Measurements from ENCODE around the gene NCAPD2.

The NCAPD2 gene

DNA sequence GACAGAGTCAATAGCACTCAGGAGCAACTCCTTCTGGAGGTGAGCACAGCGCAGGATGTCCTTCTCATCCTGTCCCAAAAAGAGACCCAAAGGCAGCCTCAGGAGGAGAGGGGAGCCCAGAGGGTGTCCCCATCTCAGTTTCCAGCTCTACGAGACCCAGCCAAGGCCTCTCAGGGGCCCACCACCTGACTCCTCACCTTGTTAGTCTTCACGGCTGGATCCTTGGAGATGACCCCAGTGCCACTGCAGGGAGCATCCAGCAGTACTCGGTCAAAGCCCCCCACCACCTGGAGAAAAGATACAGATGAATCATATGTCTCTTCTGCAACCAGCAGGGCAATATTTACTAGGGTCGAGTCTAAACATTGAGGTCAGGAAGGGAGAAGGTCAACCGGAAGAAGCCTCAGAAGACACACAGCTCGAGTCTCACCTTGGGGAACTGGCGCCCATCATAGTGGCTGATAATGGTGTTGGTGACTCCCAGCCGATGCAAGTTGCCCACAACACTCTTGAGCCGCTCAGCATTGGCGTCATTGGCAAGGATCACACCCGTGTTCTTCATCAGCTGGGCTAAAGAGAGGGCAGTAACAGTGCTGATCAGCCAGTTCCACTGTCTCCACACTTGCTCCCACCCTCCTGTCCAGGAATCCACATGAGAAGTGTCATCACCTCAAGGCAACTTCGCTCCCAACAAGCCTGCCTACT, 66.8 kb downstream of the NCAPD2 start:
- DNase-seq (ENCODE audit: low read depth) = no peak
- TF ChIP-seq CTCF (conservative IDR thresholded peaks at IDR 0.05; ENCODE audit: control insufficient read depth, insufficient read depth, low read depth, low read length) = no peak
- H3K4me3 ChIP-seq (ENCODE audit: control insufficient read depth, low read depth, low read length) = no peak overlapping the region

GRCh38 chr12:6562881-6563280, 69.0 kb downstream of the NCAPD2 start:
- no peak for DNase-seq (ENCODE audit: low read depth)
- TF ChIP-seq CTCF (conservative IDR thresholded peaks at IDR 0.05; ENCODE audit: control insufficient read depth, insufficient read depth, low read depth, low read length) = no peak
- no peak overlapping the region for H3K4me3 ChIP-seq (ENCODE audit: control insufficient read depth, low read depth, low read length)

- TF ChIP-seq CTCF (conservative IDR thresholded peaks at IDR 0.05; ENCODE audit: control insufficient read depth, insufficient read depth, low read depth, low read length) = peak; percentile 87
- DNase-seq (ENCODE audit: low read depth) = peak; percentile 54
- H3K4me3 ChIP-seq (ENCODE audit: control insufficient read depth, low read depth, low read length) = no peak overlapping the region
Observed at GRCh38 chr12:6563448-6564050, 69.6 kb downstream of the NCAPD2 start.

DNA sequence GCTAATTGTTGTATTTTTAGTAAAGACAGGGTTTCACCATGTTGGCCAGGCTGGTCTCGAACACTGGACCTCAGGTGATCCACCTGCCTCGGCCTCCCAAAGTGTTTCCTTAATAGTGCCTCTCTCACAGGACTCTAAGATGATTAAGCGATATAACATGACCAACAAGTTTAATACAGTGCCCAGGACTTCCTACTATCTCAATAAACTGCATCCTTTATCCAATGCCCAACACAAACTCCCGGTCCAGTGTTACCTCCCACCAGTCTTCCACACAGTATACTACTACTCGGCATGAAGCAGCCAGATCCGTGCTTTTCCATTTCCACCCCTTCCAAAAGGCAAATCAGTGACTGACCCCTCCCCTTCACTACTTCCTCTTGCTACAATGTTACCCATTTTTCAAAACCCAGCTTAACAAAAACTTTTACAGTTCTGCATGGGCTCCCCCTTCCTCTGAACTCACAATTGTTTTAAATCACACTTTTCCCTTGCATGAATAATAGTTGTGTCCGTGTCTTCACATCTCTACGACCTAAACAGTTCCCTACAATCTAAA, 73.3 kb downstream of the NCAPD2 start:
- no peak for TF ChIP-seq CTCF (conservative IDR thresholded peaks at IDR 0.05; ENCODE audit: control insufficient read depth, insufficient read depth, low read depth, low read length)
- peak; percentile 16 for DNase-seq (ENCODE audit: low read depth)
- H3K4me3 ChIP-seq (ENCODE audit: control insufficient read depth, low read depth, low read length) = peak overlapping the region; percentile 96

- no peak for TF ChIP-seq CTCF (conservative IDR thresholded peaks at IDR 0.05; ENCODE audit: control insufficient read depth, insufficient read depth, low read depth, low read length)
- DNase-seq (ENCODE audit: low read depth) = no peak
- no peak overlapping the region for H3K4me3 ChIP-seq (ENCODE audit: control insufficient read depth, low read depth, low read length)
Observed at GRCh38 chr12:6569312-6569711, 75.4 kb downstream of the NCAPD2 start.

DNA sequence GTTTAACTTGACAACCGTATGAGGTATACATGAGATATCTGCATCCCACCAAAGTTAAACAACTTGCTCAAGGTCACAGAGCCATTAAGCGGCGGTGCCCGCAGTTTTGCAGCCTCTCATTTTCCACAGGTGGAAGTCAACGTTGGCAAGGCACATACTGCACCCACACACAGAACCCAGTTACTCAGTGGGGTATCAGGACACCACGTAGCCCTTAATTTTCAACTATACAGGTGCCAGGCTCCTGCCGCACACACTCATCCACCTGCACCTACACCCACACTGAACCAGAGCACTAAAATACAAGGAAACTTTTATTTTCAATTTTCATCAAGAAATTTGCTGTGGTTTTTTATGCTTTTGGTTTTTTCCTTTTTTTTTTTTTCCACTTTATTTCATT, 75.9 kb downstream of the NCAPD2 start:
- no peak overlapping the region for H3K4me3 ChIP-seq (ENCODE audit: control insufficient read depth, low read depth, low read length)
- no peak for DNase-seq (ENCODE audit: low read depth)
- TF ChIP-seq CTCF (conservative IDR thresholded peaks at IDR 0.05; ENCODE audit: control insufficient read depth, insufficient read depth, low read depth, low read length) = no peak
